A673 (cell line): Measurements from ENCODE around the gene TMED1. TPM values are rescaled to one million over a fixed set of nuclear protein-coding genes. Genes with fewer than 3 reads are reported as not detected.
"Not testable (repeated sequence)": the region's sequence is repeated elsewhere in the genome, so short reads cannot be mapped to it uniquely, and the experiment has no call there.

ENCODE experiments used
- BruUV-seq: library from RNA; stranded (reverse); fragments of 400-500 nt; replicated peaks from 2 replicates; lab custom pipeline; 2021; lab: Mats Ljungman, UMichigan
- CTCF ChIA-PET: fragments of 300-600 bp; sonication (Branson Sonifier 250); formaldehyde crosslinking; loops from one replicate; lab custom pipeline; 2022; ENCODE audit warnings: antibody characterized with exemption; lab: Charles Lee
- POLR2A ChIA-PET: fragments of 300-600 bp; sonication (Branson Sonifier 250); formaldehyde crosslinking; loops from one replicate; lab custom pipeline; 2022; ENCODE audit warnings: antibody characterized with exemption; ENCODE audit not compliant: low non-redundant PET; lab: Charles Lee
- DNase-seq: peaks from one replicate; pipeline ENCODE4 v3.0.0-alpha.2; 2015; ENCODE audit warnings: low spot score
- H3K27ac ChIP-seq: fragments of 200-600 bp; sonication (generic); 2 replicates; pipeline ENCODE4 v1.5.1; 2016; ENCODE audit warnings: mixed run types, low read depth, mild to moderate bottlenecking, mixed read lengths, antibody characterized with exemption, low read length; ENCODE audit not compliant: poor library complexity, severe bottlenecking
- H3K27me3 ChIP-seq: fragments of 200-600 bp; sonication (generic); replicated peaks from 2 replicates; pipeline ENCODE4 v1.6.1; 2017; ENCODE audit warnings: mixed run types, low read depth, mild to moderate bottlenecking, mixed read lengths, antibody characterized with exemption, low read length; ENCODE audit not compliant: insufficient read depth, poor library complexity
- H3K36me3 ChIP-seq: fragments of 200-600 bp; sonication (generic); 2 replicates; pipeline ENCODE4 v1.6.1; 2016; ENCODE audit warnings: mixed run types, mild to moderate bottlenecking, mixed read lengths, antibody characterized with exemption, low read length; ENCODE audit not compliant: insufficient read depth, poor library complexity, severe bottlenecking
- H3K4me1 ChIP-seq: fragments of 200-600 bp; sonication (generic); 2 replicates; pipeline ENCODE4 v1.6.1; 2017; ENCODE audit warnings: mixed run types, mild to moderate bottlenecking, mixed read lengths, antibody characterized with exemption, low read length; ENCODE audit not compliant: insufficient read depth, poor library complexity, severe bottlenecking
- H3K4me3 ChIP-seq: fragments of 200-600 bp; sonication (generic); 2 replicates; pipeline ENCODE4 v1.5.1; 2016; ENCODE audit warnings: low read depth, mixed run types, mild to moderate bottlenecking, mixed read lengths, low read length; ENCODE audit not compliant: poor library complexity, severe bottlenecking
- H3K9me3 ChIP-seq: fragments of 200-600 bp; sonication (generic); 2 replicates; pipeline ENCODE4 v1.6.1; 2016; ENCODE audit warnings: mixed run types, low read depth, mild to moderate bottlenecking, mixed read lengths, antibody characterized with exemption, low read length; ENCODE audit not compliant: poor library complexity, severe bottlenecking
- EZH2 ChIP-seq: fragments of 200-600 bp; sonication (generic); IDR thresholded peaks from 2 replicates; pipeline ENCODE4 v1.6.1; 2017; ENCODE audit warnings: borderline replicate concordance, low read depth, mild to moderate bottlenecking, mixed read lengths, antibody characterized with exemption, low read length; ENCODE audit not compliant: poor library complexity, severe bottlenecking
- intact Hi-C: fragments of 100-400 bp; cut with micrococcal nuclease; formaldehyde crosslinking; loops from one replicate; pipeline ENCODE4 v1.10.0; 2022; ENCODE audit not compliant: unreplicated experiment
- total RNA-seq: library from RNA; stranded (reverse); gene quantifications from 2 replicates; pipeline ENCODE4 v1.2.3, GENCODE V29; 2021
- TF ChIP-seq, protein P1 (sequence below): fragments of 300-800, 200-600 bp; sonication (generic); conservative IDR thresholded peaks from 2 replicates; pipeline ENCODE4 v1.5.1; 2017; ENCODE audit warnings: low read depth, mild to moderate bottlenecking, antibody characterized with exemption, low read length, moderate library complexity, mixed read lengths

TMED1 gene
- total RNA-seq, 1 experiment from 2014 or later, result 27.3 TPM

DNA sequence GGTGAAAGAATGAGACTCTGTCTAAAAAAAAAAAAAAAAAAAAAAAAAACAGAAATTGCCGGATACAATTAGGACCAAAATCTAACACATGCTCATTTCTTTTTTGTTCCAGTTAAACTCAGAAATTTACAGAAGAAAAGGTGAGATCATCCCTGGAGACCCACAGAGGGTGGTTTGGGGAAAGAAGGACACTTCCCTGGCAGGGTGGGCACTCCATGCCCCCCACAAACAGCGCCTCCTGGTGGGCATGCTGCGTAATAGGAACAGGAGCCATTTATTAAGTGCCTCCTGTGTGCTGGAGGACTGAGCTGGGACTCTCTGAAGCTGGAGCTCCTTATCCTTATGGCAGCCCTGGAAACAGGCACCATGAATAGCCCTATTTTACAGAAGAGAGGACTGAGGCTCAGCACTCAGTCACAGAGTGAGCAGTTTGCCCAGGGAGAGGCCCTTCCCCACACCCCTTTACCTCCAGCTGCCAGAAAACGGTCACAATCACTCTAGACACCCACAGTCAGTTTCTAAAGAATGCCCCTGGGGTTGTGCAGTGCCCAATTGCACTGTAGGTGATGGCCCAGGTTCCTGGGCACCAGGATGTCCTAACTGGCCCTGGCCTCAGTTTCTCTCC lies 22.3 kb upstream of the TMED1 start:
- DNase-seq, result peak; percentile 66
- peaks cover 4% of the 10 kb centered on the region for H3K4me1 ChIP-seq
- intact Hi-C loops, result no loop called here
- POLR2A ChIA-PET, result interaction anchor here (0.7 to 1.1 kb wide), 2 partner anchors 21 to 22 kb away, joined by 4 to 9 read pairs; partner anchors contain the start of gene TMED1
- H3K27ac ChIP-seq, result no peak overlapping the region
- CTCF ChIA-PET, result interaction anchor here (0.6 to 1.1 kb wide), 12 partner anchors 12 to 858 kb away, joined by 3 to 16 read pairs (median 4); partner anchors contain the start of genes CARM1, DNM2, QTRT1 and TMED1
- H3K9me3 ChIP-seq, result no peaks in the 10 kb centered on the region
- TF ChIP-seq EZH2, result no peak
- TF ChIP-seq, protein P1, sequence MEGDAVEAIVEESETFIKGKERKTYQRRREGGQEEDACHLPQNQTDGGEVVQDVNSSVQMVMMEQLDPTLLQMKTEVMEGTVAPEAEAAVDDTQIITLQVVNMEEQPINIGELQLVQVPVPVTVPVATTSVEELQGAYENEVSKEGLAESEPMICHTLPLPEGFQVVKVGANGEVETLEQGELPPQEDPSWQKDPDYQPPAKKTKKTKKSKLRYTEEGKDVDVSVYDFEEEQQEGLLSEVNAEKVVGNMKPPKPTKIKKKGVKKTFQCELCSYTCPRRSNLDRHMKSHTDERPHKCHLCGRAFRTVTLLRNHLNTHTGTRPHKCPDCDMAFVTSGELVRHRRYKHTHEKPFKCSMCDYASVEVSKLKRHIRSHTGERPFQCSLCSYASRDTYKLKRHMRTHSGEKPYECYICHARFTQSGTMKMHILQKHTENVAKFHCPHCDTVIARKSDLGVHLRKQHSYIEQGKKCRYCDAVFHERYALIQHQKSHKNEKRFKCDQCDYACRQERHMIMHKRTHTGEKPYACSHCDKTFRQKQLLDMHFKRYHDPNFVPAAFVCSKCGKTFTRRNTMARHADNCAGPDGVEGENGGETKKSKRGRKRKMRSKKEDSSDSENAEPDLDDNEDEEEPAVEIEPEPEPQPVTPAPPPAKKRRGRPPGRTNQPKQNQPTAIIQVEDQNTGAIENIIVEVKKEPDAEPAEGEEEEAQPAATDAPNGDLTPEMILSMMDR, result peak; percentile 94
- no peaks in the 10 kb centered on the region for H3K27me3 ChIP-seq
- BruUV-seq, result no TSS peak
- no peaks in the 10 kb centered on the region for H3K36me3 ChIP-seq
- no peak overlapping the region for H3K4me3 ChIP-seq

DNA sequence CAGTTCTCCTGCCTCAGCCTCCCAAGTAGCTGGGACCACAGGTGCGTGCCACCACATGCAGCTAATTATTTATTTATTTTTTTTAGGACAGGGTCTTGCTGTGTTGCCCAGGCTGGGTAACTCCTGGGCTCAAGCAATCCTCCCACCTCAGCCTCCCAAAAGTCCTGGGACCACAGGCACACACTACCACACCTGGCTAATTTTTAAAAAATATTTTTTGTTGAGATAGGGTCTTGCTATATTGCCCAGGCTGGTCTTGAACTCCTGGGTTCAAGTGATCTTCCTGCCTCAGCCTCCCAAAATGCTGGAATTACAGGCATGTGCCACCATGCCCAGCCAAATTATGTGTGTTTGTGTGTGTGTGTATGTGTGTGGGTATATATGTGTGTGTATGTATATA lies 20.9 kb upstream of the TMED1 start:
- H3K27me3 ChIP-seq, POLR2A ChIA-PET, DNase-seq, H3K27ac ChIP-seq, intact Hi-C loops, H3K36me3 ChIP-seq, BruUV-seq, H3K4me3 ChIP-seq, H3K9me3 ChIP-seq, CTCF ChIA-PET, H3K4me1 ChIP-seq: not testable (repeated sequence)

DNA sequence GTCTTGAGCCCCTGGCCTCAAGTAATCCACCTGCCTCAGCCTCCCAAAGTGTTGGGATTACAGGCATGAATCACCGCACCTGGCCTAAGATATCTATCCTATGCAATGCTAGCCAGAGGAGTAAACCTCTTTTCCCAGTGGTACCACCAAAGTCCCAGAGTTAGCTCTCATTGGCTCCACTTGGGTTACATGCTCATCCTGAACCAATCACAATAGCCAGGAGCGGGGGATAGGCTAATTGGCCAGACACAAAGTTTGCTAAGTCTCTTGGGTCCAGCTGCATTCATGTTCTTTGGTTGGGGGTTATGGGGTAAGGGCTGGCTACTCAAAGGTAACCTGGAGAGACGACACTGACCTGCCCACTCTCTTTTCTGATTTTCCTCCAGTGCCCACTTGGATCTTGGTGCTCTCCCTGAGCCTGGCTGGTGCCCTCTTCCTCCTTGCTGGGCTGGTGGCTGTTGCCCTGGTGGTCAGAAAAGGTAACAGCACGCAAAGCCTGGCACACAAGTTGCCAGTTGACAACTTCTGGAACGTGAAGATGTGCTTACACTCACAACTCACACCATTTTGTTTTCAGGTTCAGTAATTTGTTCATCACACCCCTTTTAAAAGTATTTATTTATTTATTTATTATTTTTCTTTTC lies 20.0 kb upstream of the TMED1 start:
- Histone ChIP-seq H3K27me3 (no peaks in the 10 kb centered on the region), H3K36me3 (no peaks in the 10 kb centered on the region), H3K27ac (no peak overlapping the region), H3K4me1 (no peaks in the 10 kb centered on the region), H3K9me3 (no peaks in the 10 kb centered on the region), H3K4me3 (no peak overlapping the region)
- POLR2A ChIA-PET, result no interaction called here
- TF ChIP-seq, protein P1, result peak; percentile 62
- no peak for TF ChIP-seq EZH2
- DNase-seq, result peak; percentile 45
- CTCF ChIA-PET, result no interaction called here
- no TSS peak for BruUV-seq
- intact Hi-C loops, result no loop called here
